Psoas muscle (tissue), 8 donors: Measurements from ENCODE around the gene SH3RF1. TPM values are rescaled to one million over a fixed set of nuclear protein-coding genes. Genes with fewer than 3 reads are reported as not detected.
A peak's percentile ranks its signal among the peaks of the same experiment; 100 is the strongest.

Experiments
- ATAC-seq, 4 donors: fragments of 200-7000 bp; cut with Tn5 transposase; one replicate each; pipeline ENCODE4 v1.9.1; 2020; ENCODE audit warnings: moderate library complexity in 3 of 4, mild to moderate bottlenecking in 2 of 4
- DNase-seq, 2 donors: peaks; one replicate each; pipeline ENCODE4 v3.0.0-alpha.2; 2020
- H3K27ac ChIP-seq: fragments of 200-600 bp; one replicate; pipeline ENCODE4 v1.8.0; 2022
- H3K27me3 ChIP-seq, 3 donors: fragments of 200-600 bp in 1 of 3; one replicate each; pipeline versions ENCODE4 v1.6.1 to v1.8.0; 2013 to 2022; ENCODE audit warnings: low read length in 2 of 3, mild to moderate bottlenecking in 2 of 3, moderate library complexity in 1 of 3; ENCODE audit not compliant: insufficient read depth in 3 of 3
- H3K36me3 ChIP-seq, 2 donors: fragments of 200-600 bp in 1 of 2; one replicate each; pipeline versions ENCODE4 v1.6.1 to v1.8.0; 2013 to 2022; ENCODE audit warnings: low read depth in 1 of 2, mild to moderate bottlenecking in 1 of 2, moderate library complexity in 1 of 2; ENCODE audit not compliant: insufficient read depth in 1 of 2
- H3K4me1 ChIP-seq: fragments of 200-600 bp; one replicate; pipeline ENCODE4 v1.8.0; 2022
- H3K4me3 ChIP-seq: fragments of 200-600 bp; one replicate; pipeline ENCODE4 v1.8.0; 2022; ENCODE audit warnings: mild to moderate bottlenecking
- H3K9me3 ChIP-seq: fragments of 200-600 bp; one replicate; pipeline ENCODE4 v1.8.0; 2022
- WGBS, 3 donors: extraction: QIAGEN DNeasy Blood & Tissue Kit; methylation state at CpG; one replicate each; pipeline versions ENCODE4 v1.1.6 to v1.1.7; 2013; 5-methylcytosine and 5-hydroxymethylcytosine counted together
- intact Hi-C, 2 donors: fragments of 100-400 bp; cut with DNase I; formaldehyde crosslinking; loops; one replicate each; pipeline versions ENCODE4 v1.11.0 to v1.14.2; 2022
- polyA plus RNA-seq, 3 donors: library from polyadenylated mRNA; stranded (reverse); fragments of 200-250 nt; gene quantifications; one replicate each; pipeline ENCODE4 v1.2.3, GENCODE V29; 2013
- total RNA-seq, 4 donors: library from RNA; stranded (reverse); fragmentation: NEBNext Ultra II Directional in 2 of 4; extraction: Animal tissue kit (Norgen Biotek cat#: 25700) in 2 of 4; gene quantifications; one replicate each; pipeline versions ENCODE4 v1.2.1 to v1.2.4, GENCODE V29; 2021 to 2023
- TF ChIP-seq, protein P1 (sequence below): fragments of 200-600 bp; IDR thresholded peaks from one replicate; pipeline ENCODE4 v1.8.0; 2022; ENCODE audit warnings: antibody characterized with exemption
- donor health status: healthy with polysubstance abuse.
- donor health status: DM: no; HTN: no; CAD: no; lungs with moderate emphysema.
- donor health status: Bipolar disorder and iron deficiency.
- donor health status: healthy.
- donor health status: DM: yes; HTN: yes; CAD: no.
- donor health status: DM: no; HTN: no; CAD: no.
- donor health status: DM: no; HTN: no; CAD: no.
- donor health status: DM: yes; HTN: yes; CAD: no.

SH3RF1 gene
- total and polyA plus RNA-seq, 7 donors, result 4.8 to 35.9 (median 19.2) TPM

DNA sequence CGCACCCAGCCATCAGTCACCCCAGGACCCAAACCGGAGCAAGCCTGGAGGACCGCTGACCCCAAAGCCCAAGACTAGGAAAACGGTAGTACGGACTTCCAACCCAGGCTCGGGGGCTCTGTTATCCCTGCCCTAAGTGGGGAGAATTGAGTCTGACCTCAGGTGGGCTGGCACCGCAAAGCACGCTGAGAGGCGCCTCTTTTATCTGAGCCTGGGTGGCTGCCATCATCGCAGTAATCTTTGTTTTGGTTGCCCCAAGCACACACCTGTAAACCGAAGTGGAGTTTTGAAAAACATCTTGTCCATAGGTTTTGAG is 894 bp upstream of the SH3RF1 start:
- TF ChIP-seq, protein P1, sequence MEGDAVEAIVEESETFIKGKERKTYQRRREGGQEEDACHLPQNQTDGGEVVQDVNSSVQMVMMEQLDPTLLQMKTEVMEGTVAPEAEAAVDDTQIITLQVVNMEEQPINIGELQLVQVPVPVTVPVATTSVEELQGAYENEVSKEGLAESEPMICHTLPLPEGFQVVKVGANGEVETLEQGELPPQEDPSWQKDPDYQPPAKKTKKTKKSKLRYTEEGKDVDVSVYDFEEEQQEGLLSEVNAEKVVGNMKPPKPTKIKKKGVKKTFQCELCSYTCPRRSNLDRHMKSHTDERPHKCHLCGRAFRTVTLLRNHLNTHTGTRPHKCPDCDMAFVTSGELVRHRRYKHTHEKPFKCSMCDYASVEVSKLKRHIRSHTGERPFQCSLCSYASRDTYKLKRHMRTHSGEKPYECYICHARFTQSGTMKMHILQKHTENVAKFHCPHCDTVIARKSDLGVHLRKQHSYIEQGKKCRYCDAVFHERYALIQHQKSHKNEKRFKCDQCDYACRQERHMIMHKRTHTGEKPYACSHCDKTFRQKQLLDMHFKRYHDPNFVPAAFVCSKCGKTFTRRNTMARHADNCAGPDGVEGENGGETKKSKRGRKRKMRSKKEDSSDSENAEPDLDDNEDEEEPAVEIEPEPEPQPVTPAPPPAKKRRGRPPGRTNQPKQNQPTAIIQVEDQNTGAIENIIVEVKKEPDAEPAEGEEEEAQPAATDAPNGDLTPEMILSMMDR, result no peak
- peaks cover 30% of the 10 kb centered on the region for H3K4me1 ChIP-seq
- no peaks in the 10 kb centered on the region for H3K36me3 ChIP-seq
- intact Hi-C loops, result loop anchor here in 1 of 2 donors (2.0 to 5.0 kb wide), 5 partner anchors 41 to 559 kb away; no protein-coding TSS in a partner anchor
- ATAC-seq, result no peak
- no peaks in the 10 kb centered on the region for H3K27me3 ChIP-seq
- 21 to 37% (median 24%) methylated on average over 11 of the region's 11 CpGs for WGBS, 3 donors
- no peaks in the 10 kb centered on the region for H3K9me3 ChIP-seq
- DNase-seq, result no peak
- H3K4me3 ChIP-seq, result peak overlapping the region; percentile 98
- H3K27ac ChIP-seq, result peak overlapping the region; percentile 96

DNA sequence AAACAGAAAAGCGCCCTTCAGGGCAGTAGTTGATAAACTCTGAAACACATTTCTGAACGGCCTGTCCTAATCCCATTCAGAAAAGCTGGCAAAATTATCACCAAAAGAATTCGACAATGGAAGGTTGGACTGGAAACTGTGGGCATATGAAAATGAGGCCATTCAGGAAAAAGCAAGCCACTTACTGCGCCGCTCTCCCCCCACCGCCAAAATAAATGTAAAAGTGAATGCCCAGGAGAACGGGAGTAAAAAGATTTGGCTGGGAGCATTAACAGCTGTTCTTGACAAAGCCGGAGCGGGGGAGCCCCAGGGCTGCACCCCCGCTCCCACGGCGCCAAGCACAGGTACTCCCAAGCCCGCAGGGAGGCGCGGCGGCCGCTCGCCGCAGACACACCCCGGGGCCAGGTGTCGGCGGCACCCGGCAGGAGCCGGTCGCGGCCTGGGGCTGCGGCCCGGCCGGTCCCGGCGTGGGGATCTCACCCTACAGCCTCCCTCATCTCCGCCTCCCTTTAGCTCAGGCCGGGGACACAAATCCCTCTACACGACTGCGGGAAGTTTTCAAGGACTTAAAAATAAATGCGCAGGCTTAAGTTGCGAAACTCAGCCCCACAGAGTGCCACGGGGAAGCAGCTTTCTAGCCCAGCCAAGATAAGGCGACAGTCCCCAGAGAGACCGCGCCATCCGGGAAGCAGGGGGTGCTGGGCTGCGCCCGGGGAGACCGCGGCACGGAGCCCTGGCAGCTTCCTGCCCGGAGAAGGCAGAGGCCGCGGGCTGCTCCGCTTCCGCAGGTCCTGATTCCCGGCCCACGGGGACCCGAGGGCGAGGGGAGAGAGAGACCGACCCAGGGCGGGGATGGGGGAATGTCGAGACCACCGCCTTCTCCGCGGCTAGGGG is 593 bp downstream of the SH3RF1 start:
- peaks cover 36% of the 10 kb centered on the region for H3K4me1 ChIP-seq
- peak; percentile 70 to 76 (median 74) for ATAC-seq
- H3K36me3 ChIP-seq, result no peaks in the 10 kb centered on the region
- H3K27ac ChIP-seq, result peak overlapping the region; percentile 96
- TF ChIP-seq, protein P1, result peak; percentile 32
- no peaks in the 10 kb centered on the region for H3K27me3 ChIP-seq
- no peaks in the 10 kb centered on the region for H3K9me3 ChIP-seq
- DNase-seq, result peak; percentile 71 to 81
- intact Hi-C loops, result loop anchor here (2.0 to 10.0 kb wide), 6 partner anchors 42 to 558 kb away; no protein-coding TSS in a partner anchor
- WGBS, 3 donors, result 1% methylated on average over 46 to 62 of the region's 62 CpGs
- H3K4me3 ChIP-seq, result peak overlapping the region; percentile 98

DNA sequence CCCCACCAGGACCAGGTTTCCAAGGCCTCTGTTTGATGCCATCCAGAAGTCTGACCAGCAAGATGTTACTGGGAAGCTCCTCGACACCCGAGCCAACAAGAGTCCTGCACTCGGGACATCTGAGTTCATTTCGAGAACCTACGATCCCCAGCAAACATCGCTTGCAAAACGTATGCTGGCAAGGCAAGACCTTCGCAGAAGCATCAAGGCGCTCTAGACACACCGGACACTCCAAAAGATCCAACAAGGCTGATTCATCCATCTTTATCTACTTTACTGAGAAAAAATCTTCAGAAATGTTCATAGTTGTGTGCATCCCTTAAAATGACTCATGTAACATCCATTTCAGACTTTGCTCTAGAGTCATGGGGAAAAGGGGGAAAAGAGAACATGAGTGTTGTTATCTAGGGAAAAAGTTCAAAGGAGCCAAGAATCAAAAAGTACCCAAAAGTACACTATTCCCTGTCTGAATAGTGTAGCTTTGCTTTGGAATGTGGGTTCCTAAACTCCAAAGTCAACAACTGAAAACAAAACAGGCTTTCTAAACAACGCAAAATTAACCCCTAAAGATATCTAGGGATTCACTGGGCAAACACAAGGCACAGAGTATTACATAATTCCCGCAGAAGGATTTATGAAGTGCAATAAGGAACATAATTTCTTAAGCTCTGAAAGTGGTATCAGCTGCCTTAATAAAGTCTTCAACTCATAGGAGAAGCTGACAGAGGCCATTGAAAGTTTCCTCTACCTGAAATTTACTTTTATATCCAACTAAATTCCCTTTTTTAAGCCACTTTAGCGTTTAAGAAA is 1.6 kb downstream of the SH3RF1 start:
- H3K27ac ChIP-seq, result peak overlapping the region; percentile 96
- TF ChIP-seq, protein P1, result no peak
- DNase-seq (peak in 1 of 2 donors; percentile 13), ATAC-seq (no peak)
- H3K27me3 ChIP-seq, result no peaks in the 10 kb centered on the region
- no peaks in the 10 kb centered on the region for H3K9me3 ChIP-seq
- peaks cover 36% of the 10 kb centered on the region for H3K4me1 ChIP-seq
- 49 to 59% (median 49%) methylated on average over 13 of the region's 13 CpGs for WGBS, 3 donors
- intact Hi-C loops, result loop anchor here in 1 of 2 donors (10.0 kb wide), 1 partner anchor 206 kb away; no protein-coding TSS in a partner anchor
- H3K36me3 ChIP-seq, result no peaks in the 10 kb centered on the region
- peak overlapping the region; percentile 98 for H3K4me3 ChIP-seq

DNA sequence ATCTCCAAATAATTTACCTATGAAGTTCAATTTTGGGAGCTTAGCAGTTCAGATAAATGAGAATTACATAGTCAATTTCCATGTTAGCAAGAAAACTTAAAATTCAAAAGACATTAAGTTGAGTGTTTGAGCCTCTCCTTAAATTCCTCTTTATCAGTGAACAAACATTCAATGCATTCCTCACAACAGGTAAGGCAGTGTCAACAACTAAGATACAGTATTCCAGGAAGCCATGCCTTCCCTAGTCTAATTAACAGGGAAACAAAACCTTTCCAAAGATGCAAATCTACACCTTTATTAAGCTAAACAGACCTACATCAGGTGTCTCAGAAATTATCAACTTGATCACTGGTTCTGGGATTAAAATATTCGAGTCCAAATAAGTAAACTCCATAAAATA is 3.7 kb downstream of the SH3RF1 start:
- ATAC-seq (no peak), DNase-seq (no peak)
- Histone ChIP-seq H3K4me1 (peaks cover 45% of the 10 kb centered on the region), H3K9me3 (no peaks in the 10 kb centered on the region), H3K4me3 (peak overlapping the region; percentile 98), H3K36me3 (peaks cover 0 to 3% of the 10 kb centered on the region in 2 donors), H3K27me3 (no peaks in the 10 kb centered on the region), H3K27ac (no peak overlapping the region)
- TF ChIP-seq, protein P1, result no peak
- 38 to 46% (median 44%) methylated on average over 1 of the region's 1 CpG for WGBS, 3 donors
- intact Hi-C loops, result loop anchor here in 1 of 2 donors (10.0 kb wide), 1 partner anchor 208 kb away; no protein-coding TSS in a partner anchor
